ENCODE results near the gene ZCCHC12.
"Not testable (repeated sequence)": the region's sequence is repeated elsewhere in the genome, so short reads cannot be mapped to it uniquely, and the experiment has no call there.

The ZCCHC12 gene

DNA sequence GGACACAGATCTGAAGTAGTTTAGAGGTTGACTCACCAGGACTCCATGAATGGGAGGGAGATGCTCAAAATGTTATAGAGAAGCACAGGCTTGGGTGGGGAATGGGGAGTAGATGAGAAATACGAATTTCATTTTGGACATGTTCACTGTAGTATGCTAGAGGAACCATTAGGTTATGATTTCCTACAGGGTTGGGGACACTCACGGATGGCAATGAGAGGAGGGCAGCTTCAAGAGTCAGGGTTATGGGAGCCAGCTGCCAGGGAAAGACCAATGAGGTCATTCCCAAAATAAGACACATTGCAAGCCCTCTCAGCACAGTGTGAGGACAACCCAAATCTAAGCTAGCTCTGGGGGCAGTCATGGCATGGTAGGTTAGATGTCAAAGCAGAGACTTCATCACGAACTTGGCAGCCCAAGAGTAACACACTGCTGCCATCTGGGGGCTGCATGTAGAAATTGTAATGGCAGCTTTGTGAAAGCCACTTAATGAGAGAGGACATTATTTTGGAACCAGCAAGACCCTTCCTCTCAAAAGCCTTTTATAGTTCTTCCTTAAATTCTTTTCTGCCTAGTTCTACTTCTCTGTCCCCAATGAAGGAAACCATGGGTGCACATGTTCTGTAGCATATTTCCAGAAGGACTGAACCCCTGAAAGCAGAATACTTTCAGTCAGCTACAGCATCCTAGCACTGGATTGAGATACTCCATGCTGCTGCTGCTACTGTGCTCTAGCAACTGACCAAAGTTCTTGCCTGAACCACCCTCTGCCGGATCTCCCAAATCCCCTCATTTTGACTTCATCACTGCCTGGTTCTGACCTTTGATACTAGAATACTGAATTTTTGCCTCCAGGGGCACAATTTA is 16.2 kb upstream of the ZCCHC12 start:
- TF ChIP-seq, protein P1, sequence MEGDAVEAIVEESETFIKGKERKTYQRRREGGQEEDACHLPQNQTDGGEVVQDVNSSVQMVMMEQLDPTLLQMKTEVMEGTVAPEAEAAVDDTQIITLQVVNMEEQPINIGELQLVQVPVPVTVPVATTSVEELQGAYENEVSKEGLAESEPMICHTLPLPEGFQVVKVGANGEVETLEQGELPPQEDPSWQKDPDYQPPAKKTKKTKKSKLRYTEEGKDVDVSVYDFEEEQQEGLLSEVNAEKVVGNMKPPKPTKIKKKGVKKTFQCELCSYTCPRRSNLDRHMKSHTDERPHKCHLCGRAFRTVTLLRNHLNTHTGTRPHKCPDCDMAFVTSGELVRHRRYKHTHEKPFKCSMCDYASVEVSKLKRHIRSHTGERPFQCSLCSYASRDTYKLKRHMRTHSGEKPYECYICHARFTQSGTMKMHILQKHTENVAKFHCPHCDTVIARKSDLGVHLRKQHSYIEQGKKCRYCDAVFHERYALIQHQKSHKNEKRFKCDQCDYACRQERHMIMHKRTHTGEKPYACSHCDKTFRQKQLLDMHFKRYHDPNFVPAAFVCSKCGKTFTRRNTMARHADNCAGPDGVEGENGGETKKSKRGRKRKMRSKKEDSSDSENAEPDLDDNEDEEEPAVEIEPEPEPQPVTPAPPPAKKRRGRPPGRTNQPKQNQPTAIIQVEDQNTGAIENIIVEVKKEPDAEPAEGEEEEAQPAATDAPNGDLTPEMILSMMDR (IDR thresholded peaks at IDR 0.05): peak; percentile 45
- Histone ChIP-seq H3K4me3 (no peak overlapping the region), H3K27ac (no peak overlapping the region)
- no peak for DNase-seq (ENCODE audit: low spot score)

DNA sequence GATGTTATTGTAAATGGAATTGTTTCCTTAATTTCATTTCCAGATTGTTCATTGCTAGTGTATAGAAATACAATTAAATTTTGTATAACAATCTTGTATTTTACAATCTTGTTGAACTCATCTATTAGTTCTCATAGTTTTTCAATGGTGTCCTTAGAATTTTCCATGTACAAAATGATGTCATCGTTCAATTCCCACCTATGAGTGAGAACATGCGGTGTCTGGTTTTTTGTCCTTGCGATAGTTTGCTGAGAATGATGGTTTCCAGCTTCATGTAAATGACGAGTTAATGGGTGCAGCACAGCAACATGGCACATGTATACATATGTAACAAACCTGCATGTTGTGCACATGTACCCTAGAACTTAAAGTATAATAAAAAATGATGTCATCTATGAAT is 6.4 kb upstream of the ZCCHC12 start:
- H3K27ac ChIP-seq; H3K4me3 ChIP-seq; DNase-seq (ENCODE audit: low spot score): not testable (repeated sequence)

DNA sequence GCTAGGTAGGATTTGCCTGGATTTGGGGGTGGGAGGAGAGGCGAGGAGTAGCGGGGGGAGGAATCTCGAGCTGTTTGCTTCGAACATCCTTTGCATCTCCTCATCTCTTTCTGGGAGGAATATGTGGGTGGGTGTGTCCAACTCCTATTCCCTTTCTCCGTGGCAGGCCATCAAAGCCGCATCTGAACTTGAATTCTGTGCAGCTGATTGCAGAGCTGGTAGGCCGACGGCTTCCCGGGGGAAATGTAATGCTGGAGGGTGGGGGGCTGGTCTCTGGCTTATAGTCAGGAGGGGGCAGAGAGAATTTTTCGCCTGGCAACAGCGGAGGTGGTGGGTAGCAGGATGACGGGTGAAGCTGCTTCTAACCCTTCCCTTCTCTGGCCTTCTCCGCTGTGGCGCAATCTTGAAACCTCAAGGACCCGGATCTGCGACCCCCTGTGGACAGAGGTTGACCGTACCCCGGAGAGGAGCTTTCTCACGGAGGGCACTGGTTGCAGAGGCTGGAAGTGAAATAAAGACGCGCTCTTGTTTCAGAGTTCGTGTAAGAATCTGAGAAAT is 628 bp downstream of the ZCCHC12 start:
- TF ChIP-seq, protein P1 (IDR thresholded peaks at IDR 0.05): no peak
- DNase-seq (ENCODE audit: low spot score): no peak
- no peak overlapping the region for H3K27ac ChIP-seq
- H3K4me3 ChIP-seq: peak overlapping the region; percentile 64

DNA sequence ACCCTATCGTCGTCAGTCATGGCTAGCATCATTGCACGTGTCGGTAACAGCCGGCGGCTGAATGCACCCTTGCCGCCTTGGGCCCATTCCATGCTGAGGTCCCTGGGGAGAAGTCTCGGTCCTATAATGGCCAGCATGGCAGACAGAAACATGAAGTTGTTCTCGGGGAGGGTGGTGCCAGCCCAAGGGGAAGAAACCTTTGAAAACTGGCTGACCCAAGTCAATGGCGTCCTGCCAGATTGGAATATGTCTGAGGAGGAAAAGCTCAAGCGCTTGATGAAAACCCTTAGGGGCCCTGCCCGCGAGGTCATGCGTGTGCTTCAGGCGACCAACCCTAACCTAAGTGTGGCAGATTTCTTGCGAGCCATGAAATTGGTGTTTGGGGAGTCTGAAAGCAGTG is 1.6 kb downstream of the ZCCHC12 start:
- Histone ChIP-seq H3K4me3 (no peak overlapping the region), H3K27ac (no peak overlapping the region)
- TF ChIP-seq, protein P1 (IDR thresholded peaks at IDR 0.05): no peak
- DNase-seq (ENCODE audit: low spot score): no peak

DNA sequence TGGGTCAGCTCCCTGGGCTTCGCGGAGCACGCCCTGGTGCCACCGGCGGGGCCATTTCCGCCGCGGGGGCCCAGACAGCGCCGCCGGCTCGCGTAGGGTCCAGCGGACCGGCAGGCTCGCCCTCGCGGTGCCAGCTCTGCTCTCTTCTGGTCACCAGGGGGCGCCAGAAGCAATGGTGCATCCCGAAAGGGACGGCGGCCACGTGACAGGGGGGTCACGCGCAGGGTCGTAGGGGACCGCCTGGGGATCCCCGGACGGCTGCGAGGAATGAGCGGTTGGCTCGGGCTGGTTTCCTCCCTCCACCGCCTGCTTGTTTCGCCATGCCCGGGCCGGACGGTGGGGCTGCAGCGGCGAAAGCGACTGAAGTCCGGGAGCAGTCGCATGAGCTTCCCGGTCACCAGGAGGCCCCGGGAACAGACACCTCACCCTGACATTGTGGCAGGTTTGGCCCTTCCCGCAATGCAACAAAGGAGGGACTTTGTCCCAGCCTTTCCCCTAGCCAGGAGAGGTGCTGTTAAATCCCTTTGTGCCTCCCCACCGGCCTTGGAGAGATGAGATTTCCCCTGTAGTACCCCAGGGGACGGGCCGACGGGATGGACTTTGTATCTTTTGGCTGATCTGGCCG is 15.8 kb downstream of the ZCCHC12 start:
- TF ChIP-seq, protein P1 (IDR thresholded peaks at IDR 0.05): peak; percentile 39
- Histone ChIP-seq H3K27ac (no peak overlapping the region), H3K4me3 (peak overlapping the region; percentile 67)
- no peak for DNase-seq (ENCODE audit: low spot score)

DNA sequence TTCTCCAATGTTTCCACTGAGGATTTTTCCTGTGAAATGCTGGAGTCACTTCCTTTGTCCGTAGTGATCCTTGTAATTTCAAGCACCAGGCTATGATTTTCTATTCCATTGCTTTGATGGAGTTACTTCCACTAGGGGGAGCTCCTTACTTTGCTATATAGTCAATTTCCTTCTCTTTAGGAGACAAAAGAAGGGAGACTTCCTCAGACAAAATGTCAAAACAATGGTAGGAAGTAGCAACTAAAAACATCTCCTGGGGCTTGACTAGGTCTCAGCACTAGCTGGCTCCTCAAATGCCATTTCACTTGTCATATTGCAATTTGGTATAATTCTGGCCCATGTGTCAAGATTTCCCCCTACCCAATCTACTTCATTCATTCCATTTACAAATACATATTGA is 24.1 kb downstream of the ZCCHC12 start:
- H3K27ac ChIP-seq: no peak overlapping the region
- no peak overlapping the region for H3K4me3 ChIP-seq
- no peak for DNase-seq (ENCODE audit: low spot score)
- TF ChIP-seq, protein P1 (IDR thresholded peaks at IDR 0.05): peak; percentile 58

DNA sequence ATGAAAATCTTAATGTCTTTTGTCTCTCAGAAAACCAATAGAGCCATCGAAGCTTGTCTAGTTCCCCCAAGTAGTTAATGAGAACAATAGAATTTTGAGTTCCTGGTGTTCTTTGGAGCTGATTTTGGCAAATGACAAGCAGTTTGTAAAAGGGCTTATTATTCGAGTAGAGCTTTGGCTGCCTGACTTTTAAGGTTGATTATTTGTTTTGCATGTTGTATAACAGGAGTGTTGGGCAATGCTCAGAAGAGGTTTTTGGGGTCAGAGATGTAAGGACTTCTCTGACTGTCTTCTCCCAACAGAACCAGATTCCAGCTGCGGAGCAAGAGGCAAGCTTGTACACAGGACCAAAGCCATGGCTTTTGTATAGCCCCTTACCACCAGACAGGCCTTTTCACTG is 30.0 kb downstream of the ZCCHC12 start:
- H3K27ac ChIP-seq: no peak overlapping the region
- DNase-seq (ENCODE audit: low spot score): no peak
- no peak overlapping the region for H3K4me3 ChIP-seq
- TF ChIP-seq, protein P1 (IDR thresholded peaks at IDR 0.05): no peak

Data from coronary artery (tissue), 2 donors.